ENCODE data around the gene CRIP2. TPM values are rescaled to one million over a fixed set of nuclear protein-coding genes. Genes with fewer than 3 reads are reported as not detected.
A peak's percentile ranks its signal among the peaks of the same experiment; 100 is the strongest.

Gene CRIP2
- total and polyA plus RNA-seq, 2 of the 13 experiments (the other 11 are each of a cell fraction or from before 2014, with no cell fraction given), result 31.6 to 37.9 TPM

- no peak for TF ChIP-seq ZNF615 (CRISPR knock-in tag; IDR thresholded peaks at IDR 0.05; ENCODE audit: borderline replicate concordance)
- no peak for TF ChIP-seq ZNF616 (CRISPR knock-in tag; IDR thresholded peaks at IDR 0.05; ENCODE audit: low read depth)
- TF ChIP-seq POLR2G (IDR thresholded peaks at IDR 0.05; ENCODE audit: low read depth, low read length), result peak; percentile 36
- TF ChIP-seq NFYC (CRISPR knock-in tag; IDR thresholded peaks at IDR 0.05), result no peak
- TF ChIP-seq NCOA2 (CRISPR knock-in tag; IDR thresholded peaks at IDR 0.05), result no peak
- TF ChIP-seq USF2 (IDR thresholded peaks at IDR 0.05; ENCODE audit: low read depth, low read length), result no peak
- TF ChIP-seq USF2 (CRISPR knock-in tag; IDR thresholded peaks at IDR 0.05; ENCODE audit: borderline replicate concordance), result no peak
- no peak for TF ChIP-seq JARID2 (CRISPR knock-in tag; IDR thresholded peaks at IDR 0.05; ENCODE audit: insufficient replicate concordance)
- no peak for TF ChIP-seq ZNF770 (CRISPR knock-in tag; IDR thresholded peaks at IDR 0.05)
These were observed 41.4 kb upstream of the CRIP2 start (continued) for GRCh38 chr14:105433161-105433605.

GRCh38 chr14:105436402-105436801, 38.2 kb upstream of the CRIP2 start:
- in situ Hi-C loops (cut with HindIII; ENCODE audit: extremely low pct_ligation_motif_present, low pct_unique_long_range_greater_than_20kb) (no loop called here), intact Hi-C loops (cut with micrococcal nuclease; ENCODE audit: unreplicated experiment) (no loop called here)
- H3K36me3 ChIP-seq (replicated peaks in 1 of 2; ENCODE audit: control insufficient read depth in 1 of 2, insufficient read depth in 2 of 2, low read length in 2 of 2), result peaks cover 8 to 25% of the 10 kb centered on the region in 2 experiments
- no peaks in the 10 kb centered on the region for H3K27me3 ChIP-seq (ENCODE audit: control insufficient read depth in 1 of 2, insufficient read depth in 2 of 2, low read length in 2 of 2)
- no peak overlapping the region for H3K27ac ChIP-seq (ENCODE audit: extremely low read length, insufficient read depth, low read length)
- TF ChIP-seq ZFP36 (IDR thresholded peaks at IDR 0.05; ENCODE audit: borderline replicate concordance, low read depth, low read length, partially characterized antibody) (no peak), GLI4 (CRISPR knock-in tag; IDR thresholded peaks at IDR 0.05; ENCODE audit: borderline replicate concordance) (no peak), SIN3A (IDR thresholded peaks at IDR 0.05; ENCODE audit: borderline replicate concordance, low read depth, low read length) (no peak), GLMP (CRISPR knock-in tag; IDR thresholded peaks at IDR 0.05; ENCODE audit: borderline replicate concordance) (no peak)
- H4K20me1 ChIP-seq (ENCODE audit: insufficient read depth, low read length), result 0 out of 2 replicates have a peak, but pooled peaks cover 3% of the 10 kb centered on the region
- peaks cover 36% of the 10 kb centered on the region for H3K79me2 ChIP-seq (ENCODE audit: insufficient read depth, low read length)
- DNase-seq (ENCODE audit: low spot score) (no peak), FAIRE-seq (no peak), ATAC-seq (no peak)
- H3K4me3 ChIP-seq (replicated peaks in 1 of 3; ENCODE audit: insufficient read depth in 1 of 3, low read depth in 2 of 3, low read length in 3 of 3), result no peak overlapping the region
- 96% methylated on average over 12 of the region's 12 CpGs for WGBS (ENCODE audit: low lambda C conversion rate)
- TSS peak; percentile 34 for BruUV-seq (replicated peaks)
- POLR2A ChIA-PET, result no interaction called here
- no peak overlapping the region for H2AFZ ChIP-seq (ENCODE audit: low read length)
- H3K9ac ChIP-seq (ENCODE audit: insufficient read depth, low read depth, low read length), result no peak overlapping the region
- no peaks in the 10 kb centered on the region for H3K9me3 ChIP-seq (ENCODE audit: low read length)
- CTCF ChIA-PET (ENCODE audit: low intra/inter-chr PET ratio, low total read pairs), result no interaction called here
- peaks cover 6% of the 10 kb centered on the region for H3K4me1 ChIP-seq (ENCODE audit: insufficient read depth, low read length)
- no peak overlapping the region for H3K4me2 ChIP-seq (ENCODE audit: low read depth, low read length)

All from HepG2 (cell line).